GM12892 (cell line): ENCODE data around the gene SAMD4A.

ENCODE experiments used
- POLR2A ChIP-seq: IDR thresholded peaks from 2 replicates; pipeline ENCODE4 v1.6.1; 2011; ENCODE audit warnings: low read depth, low read length, control low read depth
- POLR2AphosphoS5 ChIP-seq: IDR thresholded peaks from 2 replicates; pipeline ENCODE4 v1.6.1; 2011; ENCODE audit warnings: low read depth, low read length, control low read depth
- TAF1 ChIP-seq: IDR thresholded peaks from 2 replicates; pipeline ENCODE4 v1.6.1; 2011; ENCODE audit warnings: low read depth, mild to moderate bottlenecking, control low read depth, low read length, borderline replicate concordance

- TF ChIP-seq POLR2AphosphoS5 (no peak), POLR2A (no peak), TAF1 (no peak)
These were observed 248.1 kb downstream of the SAMD4A start for GRCh38 chr14:54815016-54815415.
